ENCODE results near the gene PCYT2.

DNA sequence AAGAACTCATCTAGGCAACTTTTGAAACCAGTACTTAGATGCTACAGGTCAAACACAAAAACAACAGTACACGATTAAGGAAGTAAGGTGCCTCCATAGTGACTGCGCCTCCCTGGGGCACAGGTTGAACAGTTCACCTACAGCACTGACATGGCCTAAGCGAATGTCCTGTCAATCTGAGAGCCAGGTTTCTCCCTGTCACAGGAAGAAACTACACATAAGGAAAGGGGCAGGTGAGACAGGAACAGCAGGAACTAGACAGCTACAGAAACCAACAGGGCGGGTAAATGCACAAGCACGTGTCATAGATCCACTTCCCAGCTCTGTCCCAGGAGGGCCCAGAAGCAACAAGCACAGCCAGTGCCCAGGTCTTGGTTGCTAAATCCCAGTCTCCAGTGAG, 32.1 kb downstream of the PCYT2 start:
- TF ChIP-seq, protein P1, sequence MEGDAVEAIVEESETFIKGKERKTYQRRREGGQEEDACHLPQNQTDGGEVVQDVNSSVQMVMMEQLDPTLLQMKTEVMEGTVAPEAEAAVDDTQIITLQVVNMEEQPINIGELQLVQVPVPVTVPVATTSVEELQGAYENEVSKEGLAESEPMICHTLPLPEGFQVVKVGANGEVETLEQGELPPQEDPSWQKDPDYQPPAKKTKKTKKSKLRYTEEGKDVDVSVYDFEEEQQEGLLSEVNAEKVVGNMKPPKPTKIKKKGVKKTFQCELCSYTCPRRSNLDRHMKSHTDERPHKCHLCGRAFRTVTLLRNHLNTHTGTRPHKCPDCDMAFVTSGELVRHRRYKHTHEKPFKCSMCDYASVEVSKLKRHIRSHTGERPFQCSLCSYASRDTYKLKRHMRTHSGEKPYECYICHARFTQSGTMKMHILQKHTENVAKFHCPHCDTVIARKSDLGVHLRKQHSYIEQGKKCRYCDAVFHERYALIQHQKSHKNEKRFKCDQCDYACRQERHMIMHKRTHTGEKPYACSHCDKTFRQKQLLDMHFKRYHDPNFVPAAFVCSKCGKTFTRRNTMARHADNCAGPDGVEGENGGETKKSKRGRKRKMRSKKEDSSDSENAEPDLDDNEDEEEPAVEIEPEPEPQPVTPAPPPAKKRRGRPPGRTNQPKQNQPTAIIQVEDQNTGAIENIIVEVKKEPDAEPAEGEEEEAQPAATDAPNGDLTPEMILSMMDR (conservative IDR thresholded peaks at IDR 0.05 in 1 of 2, IDR thresholded peaks at IDR 0.05 in 1 of 2; ENCODE audit: extremely low read depth in 1 of 2, insufficient read depth in 1 of 2, low read depth in 1 of 2, low read length in 2 of 2): no peak
- TF ChIP-seq EZH2 (IDR thresholded peaks at IDR 0.05; ENCODE audit: borderline replicate concordance, low read length): no peak

Measured in mammary epithelial cell (primary cell).